WTC11 (cell line): ENCODE results near the gene RNF125.

Experiments used
- ATF2 ChIP-seq: sonication (generic); formaldehyde crosslinking; IDR thresholded peaks from 2 replicates; pipeline ENCODE4 v1.8.1; 2022; ENCODE audit warnings: low read depth, missing genetic modification reagents, borderline replicate concordance
- ATF3 ChIP-seq: sonication (generic); formaldehyde crosslinking; conservative IDR thresholded peaks from 2 replicates; pipeline ENCODE4 v1.8.1; 2022; ENCODE audit warnings: mild to moderate bottlenecking, missing genetic modification reagents
- CTCF ChIP-seq: fragments of 200-600 bp; IDR thresholded peaks from 2 replicates; pipeline ENCODE4 v1.8.0; 2022; ENCODE audit warnings: antibody characterized with exemption
- E2F1 ChIP-seq: sonication (generic); formaldehyde crosslinking; IDR thresholded peaks from 2 replicates; pipeline ENCODE4 v1.8.0; 2022; ENCODE audit warnings: mild to moderate bottlenecking, missing genetic modification reagents
- ETV6 ChIP-seq: sonication (generic); formaldehyde crosslinking; IDR thresholded peaks from 2 replicates; pipeline ENCODE4 v1.8.1; 2022; ENCODE audit warnings: mild to moderate bottlenecking, missing genetic modification reagents
- SP1 ChIP-seq: sonication (generic); formaldehyde crosslinking; conservative IDR thresholded peaks from 2 replicates; pipeline ENCODE4 v1.8.1; 2022; ENCODE audit warnings: missing genetic modification reagents
- USF1 ChIP-seq: sonication (generic); formaldehyde crosslinking; IDR thresholded peaks from 2 replicates; pipeline ENCODE4 v1.8.0; 2022; ENCODE audit warnings: mild to moderate bottlenecking, missing genetic modification reagents
- ZNF263 ChIP-seq: sonication (generic); formaldehyde crosslinking; IDR thresholded peaks from 2 replicates; pipeline ENCODE4 v1.8.1; 2022; ENCODE audit warnings: low read depth, mild to moderate bottlenecking, moderate library complexity, missing genetic modification reagents

- no peak for TF ChIP-seq CTCF
- no peak for TF ChIP-seq ETV6 (CRISPR knock-in tag)
- TF ChIP-seq ATF3 (CRISPR knock-in tag) = no peak
- no peak for TF ChIP-seq ATF2 (CRISPR knock-in tag)
- TF ChIP-seq SP1 (CRISPR knock-in tag) = no peak
- no peak for TF ChIP-seq ZNF263 (CRISPR knock-in tag)
- no peak for TF ChIP-seq USF1 (CRISPR knock-in tag)
- no peak for TF ChIP-seq E2F1
Measured at GRCh38 chr18:32060026-32060425, 41.4 kb downstream of the RNF125 start.
